ENCODE measurements around the gene ADAMTS12.

ADAMTS12 gene

GRCh38 chr5:33846851-33847250 lies 44.9 kb downstream of the ADAMTS12 start:
- in situ Hi-C loops (cut with HindIII; ENCODE audit: low sequenced_read_pairs) = no loop called here

DNA sequence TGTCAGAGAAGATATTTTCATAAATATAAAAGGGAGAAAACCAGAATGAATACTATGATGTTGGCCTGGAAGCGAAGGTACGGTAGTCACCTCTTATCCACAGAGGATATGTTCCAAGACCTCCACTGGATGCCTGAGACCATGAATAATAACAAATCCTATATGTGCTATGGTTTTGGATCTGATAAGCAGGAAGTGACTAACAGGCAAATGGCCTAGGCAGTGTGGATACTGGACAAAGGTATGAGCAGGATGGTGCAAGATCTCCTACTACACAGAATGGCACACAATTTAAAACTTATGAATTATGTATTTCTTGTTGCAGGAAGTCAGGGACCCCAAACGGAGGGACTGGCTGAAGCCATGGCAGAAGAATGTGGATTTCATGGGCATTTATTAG lies 48.2 kb downstream of the ADAMTS12 start:
- in situ Hi-C loops (cut with HindIII; ENCODE audit: low sequenced_read_pairs) = no loop called here

- in situ Hi-C loops (cut with HindIII; ENCODE audit: low sequenced_read_pairs) = no loop called here
Observed at GRCh38 chr5:33842456-33842855, 49.3 kb downstream of the ADAMTS12 start.

GRCh38 chr5:33841891-33842290 lies 49.9 kb downstream of the ADAMTS12 start:
- in situ Hi-C loops (cut with HindIII; ENCODE audit: low sequenced_read_pairs) = no loop called here

- in situ Hi-C loops (cut with HindIII; ENCODE audit: low sequenced_read_pairs) = no loop called here
Observed at GRCh38 chr5:33840927-33841547, 50.8 kb downstream of the ADAMTS12 start.

GRCh38 chr5:33837301-33837700 lies 54.5 kb downstream of the ADAMTS12 start:
- in situ Hi-C loops (cut with HindIII; ENCODE audit: low sequenced_read_pairs) = no loop called here

- in situ Hi-C loops (cut with HindIII; ENCODE audit: low sequenced_read_pairs) = no loop called here
Observed at GRCh38 chr5:33834334-33834733, 57.5 kb downstream of the ADAMTS12 start.

- in situ Hi-C loops (cut with HindIII; ENCODE audit: low sequenced_read_pairs) = no loop called here
Observed at GRCh38 chr5:33833237-33833575, 58.6 kb downstream of the ADAMTS12 start.

- in situ Hi-C loops (cut with HindIII; ENCODE audit: low sequenced_read_pairs) = no loop called here
Observed at GRCh38 chr5:33832404-33833236, 59.2 kb downstream of the ADAMTS12 start.

DNA sequence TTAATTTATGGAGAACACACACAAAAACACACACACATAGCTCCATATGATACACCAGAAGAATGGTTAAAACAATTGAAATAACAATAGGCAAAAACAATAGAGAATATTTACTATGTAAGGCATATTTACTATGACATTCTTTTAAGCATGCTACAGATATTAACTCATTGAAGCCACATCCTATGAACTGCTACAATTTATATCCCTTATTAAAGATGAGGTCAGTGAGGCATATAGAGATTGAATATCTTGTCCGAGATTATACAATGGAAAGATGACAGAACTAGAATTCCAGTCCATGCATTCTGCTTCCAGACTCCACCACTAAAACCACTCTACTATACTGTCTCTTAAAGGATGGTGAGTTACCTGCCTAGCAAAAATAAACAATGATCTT lies 60.7 kb downstream of the ADAMTS12 start:
- in situ Hi-C loops (cut with HindIII; ENCODE audit: low sequenced_read_pairs) = no loop called here

DNA sequence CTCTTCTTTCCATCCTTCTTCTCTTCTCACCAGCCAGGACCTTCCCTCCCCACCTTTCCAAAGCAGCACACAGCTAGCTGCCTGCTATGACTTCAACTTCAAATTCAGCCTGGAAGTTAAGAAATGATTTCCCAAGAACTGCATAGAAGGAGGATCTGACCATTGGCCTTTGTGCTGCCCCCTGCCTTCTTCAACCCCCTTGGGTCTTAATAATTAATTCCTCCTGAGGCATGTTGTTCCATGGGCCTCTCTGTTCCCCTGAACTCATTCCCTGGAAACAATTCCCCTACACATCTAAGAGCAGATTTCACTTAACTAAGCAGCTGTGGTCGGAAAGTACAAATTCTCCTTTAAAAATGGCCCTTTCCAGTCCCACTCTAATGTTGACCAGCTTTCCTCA lies 62.4 kb downstream of the ADAMTS12 start:
- in situ Hi-C loops (cut with HindIII; ENCODE audit: low sequenced_read_pairs) = no loop called here

DNA sequence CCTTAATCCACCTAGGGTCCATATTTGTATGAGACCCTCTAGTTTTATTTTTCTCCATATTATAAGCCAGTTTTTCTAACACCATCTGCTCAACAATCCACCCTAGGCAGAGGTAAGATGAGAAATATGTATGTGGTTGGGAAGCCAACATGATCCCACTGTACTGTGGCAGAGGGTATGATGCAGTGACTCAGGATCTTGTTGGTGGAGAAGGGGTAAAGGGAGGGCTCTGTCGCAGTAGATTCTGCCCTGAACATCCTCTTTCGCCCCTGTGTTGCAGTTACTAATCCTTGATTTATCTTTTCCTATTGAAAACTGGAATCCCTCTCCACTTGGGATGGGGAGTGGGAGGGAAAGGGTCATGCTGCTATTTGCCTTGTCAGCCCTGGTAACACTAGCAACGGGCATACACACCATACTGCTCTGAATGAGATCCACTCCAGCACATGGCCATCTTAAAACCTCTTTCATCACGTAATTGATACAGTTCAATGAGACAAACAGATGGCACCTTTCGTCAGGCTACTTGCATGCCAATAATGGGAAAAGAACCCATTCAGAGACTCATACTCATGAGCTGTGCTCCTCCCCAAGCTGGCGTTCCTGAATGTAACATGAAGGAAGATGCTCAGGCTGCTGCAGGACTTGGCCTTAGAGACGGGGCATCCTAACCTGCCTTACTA lies 63.0 kb downstream of the ADAMTS12 start:
- in situ Hi-C loops (cut with HindIII; ENCODE audit: low sequenced_read_pairs) = no loop called here

DNA sequence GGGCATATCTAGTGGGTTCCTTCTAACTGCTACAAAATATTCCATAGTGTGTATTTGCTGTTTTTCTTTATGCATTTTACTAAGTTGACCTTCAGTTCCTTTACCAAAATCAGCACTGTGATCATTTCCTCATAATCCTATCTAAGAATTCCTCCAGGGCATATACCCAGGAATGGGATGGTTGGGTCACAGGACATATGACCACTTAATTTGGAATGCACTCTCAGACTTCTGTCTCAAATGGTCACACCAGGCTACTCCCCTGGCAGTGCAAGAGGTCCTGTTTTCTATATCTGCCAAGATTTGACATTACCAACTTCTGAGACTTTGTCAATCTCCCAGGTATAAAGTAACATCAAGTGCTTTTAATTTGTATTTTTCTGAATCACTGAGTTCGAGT lies 63.9 kb downstream of the ADAMTS12 start:
- in situ Hi-C loops (cut with HindIII; ENCODE audit: low sequenced_read_pairs) = no loop called here

- in situ Hi-C loops (cut with HindIII; ENCODE audit: low sequenced_read_pairs) = no loop called here
Observed at GRCh38 chr5:33827018-33827707, 64.6 kb downstream of the ADAMTS12 start.

DNA sequence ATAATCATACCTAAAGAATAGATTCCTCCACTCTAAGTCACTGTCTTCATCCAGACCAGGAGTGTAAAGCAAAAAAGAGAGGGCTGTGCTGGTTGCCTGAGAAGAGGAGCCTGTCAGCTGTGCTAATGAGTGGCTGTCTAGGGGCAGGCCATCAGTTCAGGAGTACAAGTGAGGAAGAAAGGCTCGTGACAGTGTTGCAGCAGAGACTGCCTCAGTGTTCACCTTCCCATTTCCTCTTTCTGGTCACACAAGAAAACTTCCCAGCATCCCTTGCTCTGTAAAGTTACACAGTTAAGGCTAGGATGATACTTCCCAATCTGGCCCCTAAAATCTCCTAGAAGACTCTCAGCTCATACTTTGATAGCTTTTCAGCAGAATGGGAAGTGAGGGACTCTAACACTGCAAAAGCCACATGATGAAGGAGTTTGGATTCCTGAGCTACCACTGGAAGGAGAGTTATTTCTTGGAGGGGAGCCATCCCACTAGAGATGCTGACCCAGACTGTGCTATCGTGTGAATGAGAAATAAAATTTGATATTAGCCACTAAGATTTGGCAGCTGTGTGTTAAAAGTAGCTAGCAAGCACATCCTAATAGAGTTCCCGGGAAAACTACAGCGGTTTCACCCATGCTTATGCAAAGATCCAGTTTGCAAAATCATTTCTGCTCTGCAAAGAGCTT lies 67.1 kb downstream of the ADAMTS12 start:
- in situ Hi-C loops (cut with HindIII; ENCODE audit: low sequenced_read_pairs) = no loop called here

GRCh38 chr5:33817301-33817700 lies 74.5 kb downstream of the ADAMTS12 start:
- in situ Hi-C loops (cut with HindIII; ENCODE audit: low sequenced_read_pairs) = no loop called here

DNA sequence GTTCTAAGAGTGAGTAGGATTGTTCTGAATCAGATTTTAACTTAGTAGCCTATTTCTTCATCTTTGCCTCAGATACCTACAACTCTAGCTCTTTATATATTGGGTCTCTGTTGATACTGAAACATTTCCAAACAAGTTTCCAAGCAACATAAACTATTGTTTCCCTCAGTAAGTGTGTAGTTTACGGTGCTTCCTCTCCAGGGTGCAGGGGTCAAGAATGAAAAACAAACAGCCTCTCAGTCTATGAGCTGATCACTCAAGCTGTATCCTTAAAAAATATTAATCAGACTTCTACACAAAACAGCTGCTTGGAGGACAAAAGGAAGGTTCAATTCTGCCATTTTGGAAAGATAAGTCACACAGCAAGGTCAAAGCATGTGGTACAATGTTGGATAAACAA lies 75.0 kb downstream of the ADAMTS12 start:
- in situ Hi-C loops (cut with HindIII; ENCODE audit: low sequenced_read_pairs) = no loop called here

- in situ Hi-C loops (cut with HindIII; ENCODE audit: low sequenced_read_pairs) = no loop called here
Observed at GRCh38 chr5:33812746-33813145, 79.0 kb downstream of the ADAMTS12 start.

GRCh38 chr5:33810491-33811120 lies 81.2 kb downstream of the ADAMTS12 start:
- in situ Hi-C loops (cut with HindIII; ENCODE audit: low sequenced_read_pairs) = no loop called here

DNA sequence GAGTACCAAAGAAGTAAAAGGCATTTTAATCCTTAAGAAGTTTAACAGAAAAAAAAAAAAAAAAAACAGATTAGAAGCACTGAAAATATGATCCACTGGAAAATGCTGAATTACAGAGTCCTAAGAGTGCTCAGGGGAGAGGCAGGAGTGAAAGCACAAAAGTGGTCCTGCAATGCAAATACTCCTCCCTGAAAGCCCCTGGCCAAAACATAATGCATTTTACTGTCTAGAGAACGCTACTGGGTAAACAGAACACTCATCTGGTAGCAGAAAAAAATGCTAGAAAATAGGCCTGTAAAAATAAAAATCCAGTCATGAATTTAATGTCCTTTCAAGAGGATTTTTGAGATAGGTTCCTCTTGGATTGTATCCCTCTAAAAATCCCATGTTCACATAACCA lies 81.9 kb downstream of the ADAMTS12 start:
- in situ Hi-C loops (cut with HindIII; ENCODE audit: low sequenced_read_pairs) = no loop called here
